Fibroblast of lung (primary cell): Measurements from ENCODE around the gene DDX28. TPM values are rescaled to one million over a fixed set of nuclear protein-coding genes. Genes with fewer than 3 reads are reported as not detected.

Source experiments
- DNase-seq, 2 donors: peaks; one replicate each; pipeline versions ENCODE4 v3.0.0 to v3.0.0-alpha.2; 2010; ENCODE audit warnings: low read depth in 2 of 2
- H2AFZ ChIP-seq: 2 replicates; pipeline ENCODE4 v1.5.1; 2012; ENCODE audit warnings: low read length, control low read depth, inconsistent platforms
- H3K27ac ChIP-seq: 2 replicates; pipeline ENCODE4 v1.5.1; 2011; ENCODE audit warnings: low read length, control low read depth; ENCODE audit not compliant: insufficient read depth
- H3K27me3 ChIP-seq: 2 replicates; pipeline ENCODE4 v1.5.1; 2011; ENCODE audit warnings: mild to moderate bottlenecking, low read length; ENCODE audit not compliant: control insufficient read depth, insufficient read depth
- H3K36me3 ChIP-seq: 2 replicates; pipeline ENCODE4 v1.5.1; 2011; ENCODE audit warnings: low read length; ENCODE audit not compliant: control insufficient read depth, insufficient read depth
- H3K4me1 ChIP-seq: 2 replicates; pipeline ENCODE4 v1.5.1; 2011; ENCODE audit warnings: low read length; ENCODE audit not compliant: control insufficient read depth, insufficient read depth; ENCODE audit errors: extremely low read depth
- H3K4me2 ChIP-seq: 2 replicates; pipeline ENCODE4 v1.5.1; 2011; ENCODE audit warnings: low read length, control low read depth; ENCODE audit not compliant: insufficient read depth; ENCODE audit errors: extremely low read depth
- H3K4me3 ChIP-seq, 4 experiments: fragments of 200-600 bp in 1 of 4; sonication (generic) in 1 of 4; replicated peaks in 1 of 4; 2 replicates each; pipeline ENCODE4 v1.5.1; 2011 to 2016; ENCODE audit warnings: low read length in 4 of 4, low read depth in 3 of 4, mild to moderate bottlenecking in 3 of 4, control low read depth in 2 of 4, inconsistent platforms in 1 of 4, mixed read lengths in 1 of 4; ENCODE audit not compliant: insufficient read depth in 1 of 4; ENCODE audit errors: control extremely low read depth in 1 of 4
- H3K79me2 ChIP-seq: 2 replicates; pipeline ENCODE4 v1.5.1; 2012; ENCODE audit warnings: mild to moderate bottlenecking, low read length, inconsistent platforms; ENCODE audit not compliant: control insufficient read depth, insufficient read depth
- H3K9ac ChIP-seq: 2 replicates; pipeline ENCODE4 v1.5.1; 2011; ENCODE audit warnings: mild to moderate bottlenecking, low read length, control low read depth; ENCODE audit not compliant: insufficient read depth
- H3K9me3 ChIP-seq: 2 replicates; pipeline ENCODE4 v1.5.1; 2012; ENCODE audit warnings: low read depth, low read length; ENCODE audit not compliant: control insufficient read depth, insufficient read depth
- H4K20me1 ChIP-seq: 2 replicates; pipeline ENCODE4 v1.5.1; 2011; ENCODE audit warnings: low read length; ENCODE audit not compliant: control insufficient read depth, insufficient read depth; ENCODE audit errors: extremely low read depth
- CTCF ChIP-seq, 2 donors: IDR thresholded peaks in 1 of 2; conservative IDR thresholded peaks in 1 of 2; 1 replicate in 1 of 2; 2 replicates in 1 of 2; pipeline ENCODE4 v1.5.1; 2011 to 2012; ENCODE audit warnings: low read length in 2 of 2, control low read depth in 1 of 2, inconsistent platforms in 1 of 2, low read depth in 1 of 2, mild to moderate bottlenecking in 1 of 2
- EZH2 ChIP-seq: IDR thresholded peaks from 2 replicates; pipeline ENCODE4 v1.5.1; 2012; ENCODE audit warnings: low read length, control low read depth, mild to moderate bottlenecking; ENCODE audit errors: missing control alignments
- polyA plus RNA-seq, 2 donors: library from polyadenylated mRNA; depleted of rRNA in 1 of 2; stranded (reverse) in 1 of 2; unstranded in 1 of 2; fragments of >200 nt; gene quantifications; 2 replicates each; pipeline ENCODE4 v1.2.1, GENCODE V29; 2011 to 2012; ENCODE audit warnings: missing spikeins in 1 of 2
- total RNA-seq: library from RNA; depleted of rRNA; stranded (reverse); fragments of >200 nt; gene quantifications from 2 replicates; pipeline ENCODE4 v1.2.1, GENCODE V29; 2014

Gene DDX28
- total and polyA plus RNA-seq, 2 donors (not counting 1 experiment from before 2014, with no cell fraction given), result 5.3 to 10.7 TPM

GRCh38 chr16:68070806-68071517 lies 47.9 kb upstream of the DDX28 start:
- no peaks in the 10 kb centered on the region for H3K4me1 ChIP-seq
- TF ChIP-seq EZH2, result no peak
- no peak for TF ChIP-seq CTCF (conservative IDR thresholded peaks at IDR 0.05 in 1 of 2, IDR thresholded peaks at IDR 0.05 in 1 of 2; ENCODE audit: low read depth in 1 of 2, low read length in 2 of 2)
- no peak overlapping the region for H3K9ac ChIP-seq
- H3K27ac ChIP-seq, result no peak overlapping the region
- H2AFZ ChIP-seq, result no peak overlapping the region
- no peaks in the 10 kb centered on the region for H4K20me1 ChIP-seq
- no peaks in the 10 kb centered on the region for H3K79me2 ChIP-seq
- no peak for DNase-seq
- H3K36me3 ChIP-seq, result peaks cover 17% of the 10 kb centered on the region
- H3K4me3 ChIP-seq, result no peak overlapping the region
- H3K4me2 ChIP-seq, result no peak overlapping the region
- no peaks in the 10 kb centered on the region for H3K9me3 ChIP-seq
- no peaks in the 10 kb centered on the region for H3K27me3 ChIP-seq

GRCh38 chr16:68070249-68070730 lies 47.3 kb upstream of the DDX28 start:
- TF ChIP-seq CTCF (conservative IDR thresholded peaks at IDR 0.05 in 1 of 2, IDR thresholded peaks at IDR 0.05 in 1 of 2; ENCODE audit: low read depth in 1 of 2, low read length in 2 of 2) (no peak), EZH2 (no peak)
- Histone ChIP-seq H3K9me3 (no peaks in the 10 kb centered on the region), H3K4me1 (peaks cover 1% of the 10 kb centered on the region), H3K36me3 (peaks cover 14% of the 10 kb centered on the region), H4K20me1 (no peaks in the 10 kb centered on the region), H3K9ac (no peak overlapping the region), H3K79me2 (no peaks in the 10 kb centered on the region), H3K4me3 (no peak overlapping the region), H3K4me2 (no peak overlapping the region), H3K27ac (no peak overlapping the region), H2AFZ (no peak overlapping the region), H3K27me3 (no peaks in the 10 kb centered on the region)
- no peak for DNase-seq

- Histone ChIP-seq H3K4me1 (peaks cover 6% of the 10 kb centered on the region), H3K9ac (no peak overlapping the region), H3K27me3 (no peaks in the 10 kb centered on the region), H3K79me2 (no peaks in the 10 kb centered on the region), H3K36me3 (peaks cover 12% of the 10 kb centered on the region), H4K20me1 (no peaks in the 10 kb centered on the region), H2AFZ (no peak overlapping the region), H3K4me2 (no peak overlapping the region), H3K4me3 (no peak overlapping the region), H3K27ac (no peak overlapping the region), H3K9me3 (no peaks in the 10 kb centered on the region)
- no peak for DNase-seq
- TF ChIP-seq CTCF (conservative IDR thresholded peaks at IDR 0.05 in 1 of 2, IDR thresholded peaks at IDR 0.05 in 1 of 2; ENCODE audit: low read depth in 1 of 2, low read length in 2 of 2), result no peak
- no peak for TF ChIP-seq EZH2
Observed at GRCh38 chr16:68069511-68070248, 46.6 kb upstream of the DDX28 start.
